ENCODE measurements around the gene GBX1. TPM values are rescaled to one million over a fixed set of nuclear protein-coding genes. Genes with fewer than 3 reads are reported as not detected.

GBX1 gene
- total RNA-seq, 1 experiment from 2014 or later = not detected

DNA sequence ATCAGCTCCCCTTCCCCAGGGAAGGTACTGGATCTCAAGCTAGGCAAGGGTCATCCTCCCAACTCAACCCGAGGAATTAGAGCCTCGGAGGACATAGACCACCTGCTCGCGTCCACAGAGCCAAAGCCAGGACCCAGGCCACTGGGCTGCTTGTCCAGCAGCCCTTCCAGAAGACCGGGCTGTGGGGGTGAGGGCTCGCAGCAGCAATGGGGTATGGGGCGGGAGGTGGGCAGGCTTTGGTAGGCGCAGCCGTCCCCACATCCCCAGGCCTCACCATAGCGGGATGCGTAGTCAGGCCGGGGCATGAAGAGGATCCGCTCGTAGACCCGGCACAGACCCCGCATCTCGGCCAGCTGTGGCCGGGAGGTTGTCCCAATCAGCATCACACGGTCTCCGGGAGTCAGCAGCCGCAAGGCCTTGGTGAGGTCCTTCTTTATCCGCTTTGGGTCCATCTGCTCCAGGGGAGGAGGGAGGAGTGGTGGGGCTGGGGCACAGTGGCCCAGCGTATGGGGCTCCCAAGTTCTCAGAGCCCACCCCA, 24.6 kb upstream of the GBX1 start:
- no peak overlapping the region for H2BK120ac ChIP-seq (ENCODE audit: low read depth, low read length, poor library complexity, severe bottlenecking)
- H2AFZ ChIP-seq (ENCODE audit: low read length) = no peak overlapping the region
- H2BK20ac ChIP-seq (ENCODE audit: low read depth, low read length, poor library complexity, severe bottlenecking) = no peak overlapping the region
- TF ChIP-seq CTCF (conservative IDR thresholded peaks at IDR 0.05) = no peak
- no CpG with 5 or more reads among the region's 23 CpGs for WGBS (ENCODE audit: extremely low coverage, insufficient read length, low lambda C conversion rate)
- no peak overlapping the region for H3K27ac ChIP-seq (ENCODE audit: insufficient read length, low read depth, low read length)
- no peaks in the 10 kb centered on the region for H4K20me1 ChIP-seq (ENCODE audit: control insufficient read depth, insufficient read depth, insufficient read length)
- no peaks in the 10 kb centered on the region for H3K79me1 ChIP-seq (ENCODE audit: insufficient read depth, low read depth, low read length, poor library complexity, severe bottlenecking)
- Mint-ChIP-seq H3K27me3 (ENCODE audit: low read depth) (peaks cover 30% of the 10 kb centered on the region), H3K4me1 (no peaks in the 10 kb centered on the region), H3K9me3 (no peaks in the 10 kb centered on the region), H3K27ac (no peak overlapping the region), H3K4me3 (no peak overlapping the region), H3K36me3 (ENCODE audit: insufficient read depth in 1 of 3, low read depth in 3 of 3) (no peaks in the 10 kb centered on the region)
- no peak overlapping the region for H4K91ac ChIP-seq (ENCODE audit: insufficient read length, low read depth, low read length)
- no peak overlapping the region for H3K23ac ChIP-seq (ENCODE audit: insufficient read length, low read depth, low read length)
- no peak overlapping the region for H2BK15ac ChIP-seq (ENCODE audit: low read depth, low read length)
- H3K4ac ChIP-seq (ENCODE audit: low read depth, low read length) = no peak overlapping the region
- no peaks in the 10 kb centered on the region for H3K9me3 ChIP-seq (ENCODE audit: control insufficient read depth, low read depth, low read length)
- no peaks in the 10 kb centered on the region for H3K79me2 ChIP-seq (ENCODE audit: insufficient read depth, low read length)
- no peak overlapping the region for H4K8ac ChIP-seq (replicated peaks; ENCODE audit: insufficient read length, low read depth, low read length)
- H2BK5ac ChIP-seq (ENCODE audit: insufficient read length, low read length) = no peak overlapping the region
- H3K9ac ChIP-seq (ENCODE audit: extremely low read depth, insufficient read length, low read length) = no peak overlapping the region
- H4K5ac ChIP-seq (ENCODE audit: insufficient read length, low read depth, low read length) = no peak overlapping the region
- H3K4me2 ChIP-seq (ENCODE audit: insufficient read depth, insufficient read length, low read length) = no peak overlapping the region
- no peak overlapping the region for H3K56ac ChIP-seq (ENCODE audit: insufficient read length, low read depth, low read length)
- no peaks in the 10 kb centered on the region; the same call in 1 of the 2 replicates for H3K4me1 ChIP-seq (ENCODE audit: insufficient read depth, low read length)
- H2BK12ac ChIP-seq (ENCODE audit: insufficient read length, low read depth, low read length) = no peak overlapping the region
- no peak overlapping the region for H3K14ac ChIP-seq (ENCODE audit: insufficient read depth, low read length)
- H3K27me3 ChIP-seq (ENCODE audit: insufficient read depth, low read length) = no peaks in the 10 kb centered on the region; the same call in 1 of the 2 replicates
- no peak overlapping the region for H3T11ph ChIP-seq (ENCODE audit: low read length)
- DNase-seq = no peak
- H2AK5ac ChIP-seq (ENCODE audit: insufficient read length, low read length) = no peak overlapping the region
- no peaks in the 10 kb centered on the region for H3K23me2 ChIP-seq (ENCODE audit: insufficient read length, low read depth, low read length, poor library complexity, severe bottlenecking)
- no peak overlapping the region for H3K18ac ChIP-seq (ENCODE audit: insufficient read length, low read depth, low read length)
